ENCODE measurements around the gene LMNA.
"Not testable (repeated sequence)": the region's sequence is repeated elsewhere in the genome, so short reads cannot be mapped to it uniquely, and the experiment has no call there.

The LMNA gene

DNA sequence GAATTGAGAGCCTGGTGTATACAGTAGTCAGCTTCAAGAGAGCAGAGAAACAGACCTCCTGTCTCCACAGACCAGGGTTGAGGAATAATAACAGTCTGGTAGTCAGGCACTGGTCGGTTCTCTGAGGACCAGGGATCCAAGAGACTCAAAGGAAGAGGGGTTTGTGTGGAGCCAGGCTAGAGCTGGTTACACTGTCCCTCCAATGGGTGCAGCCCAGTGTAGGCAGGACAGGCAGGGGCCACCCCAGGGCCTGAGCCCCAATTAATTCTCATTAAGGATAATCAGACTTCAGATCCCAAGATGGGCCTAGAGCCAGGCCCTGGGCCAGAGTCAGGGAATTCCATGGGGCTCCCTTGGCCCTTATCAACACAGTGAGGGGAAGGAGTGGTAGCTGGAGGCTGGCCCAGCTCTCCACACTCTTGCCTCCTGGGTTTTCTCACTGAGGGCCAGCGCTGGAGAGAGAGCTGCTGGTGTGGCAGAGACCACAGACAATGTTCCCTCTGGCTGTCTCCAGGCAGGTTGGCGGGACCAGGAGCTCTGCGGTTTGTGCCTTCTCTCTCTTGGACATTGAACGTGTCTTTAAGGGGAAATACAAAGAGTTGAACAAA lies 48.0 kb downstream of the LMNA start:
- DNase-seq (ENCODE audit: low read depth), result no peak

DNA sequence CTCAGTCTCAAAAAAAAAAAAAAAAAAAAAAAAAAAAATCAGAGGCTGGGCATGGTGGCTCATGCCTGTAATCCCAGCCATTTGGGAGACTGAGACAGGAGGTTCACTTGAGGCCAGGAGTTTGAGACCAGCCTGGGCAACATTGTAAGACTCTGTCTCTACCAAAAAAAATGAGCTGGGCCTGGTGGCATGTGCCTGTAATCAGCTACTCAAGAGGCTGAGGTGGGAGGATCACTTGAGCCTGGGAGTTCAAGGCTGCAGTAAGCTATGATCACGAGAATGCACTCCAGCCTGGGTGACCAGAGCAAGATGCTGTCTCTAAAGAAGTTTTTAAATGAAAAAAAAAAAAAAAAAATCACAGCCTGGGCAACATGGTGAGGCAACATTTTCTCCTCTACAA lies 49.2 kb downstream of the LMNA start:
- DNase-seq (ENCODE audit: low read depth), result no peak

DNA sequence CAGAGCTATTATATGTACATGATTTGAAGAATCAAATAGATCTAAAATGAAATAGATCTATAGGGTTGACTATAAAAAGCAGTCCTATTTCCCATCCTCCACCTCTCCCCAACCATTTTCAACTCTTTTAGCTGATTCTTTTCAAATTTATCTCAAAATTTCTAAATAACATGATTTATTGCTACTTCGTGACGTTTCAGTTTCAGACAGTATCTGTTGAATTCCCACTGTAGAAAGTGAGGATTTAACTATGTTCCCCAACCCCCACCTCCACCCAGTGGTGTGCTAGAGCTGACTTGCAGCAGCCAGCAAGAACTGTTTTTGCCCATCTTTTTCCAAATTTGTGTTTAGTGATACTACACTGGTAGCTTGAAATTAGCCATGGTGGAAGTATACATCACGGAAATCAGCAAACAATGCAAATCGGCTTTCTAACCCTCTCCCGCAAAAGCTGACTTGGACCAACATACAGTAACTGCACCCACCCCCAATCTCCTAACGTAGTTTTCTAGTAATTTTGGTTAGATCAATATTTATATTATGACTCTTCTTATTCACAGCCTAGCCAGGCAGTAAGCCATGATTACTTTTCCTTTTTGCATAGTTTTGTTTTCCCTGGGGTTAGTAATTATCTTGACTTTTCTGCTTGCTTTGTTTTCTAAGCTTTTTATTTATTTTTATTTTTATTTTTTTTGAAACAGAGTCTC lies 49.8 kb downstream of the LMNA start:
- DNase-seq (ENCODE audit: low read depth), result no peak

DNA sequence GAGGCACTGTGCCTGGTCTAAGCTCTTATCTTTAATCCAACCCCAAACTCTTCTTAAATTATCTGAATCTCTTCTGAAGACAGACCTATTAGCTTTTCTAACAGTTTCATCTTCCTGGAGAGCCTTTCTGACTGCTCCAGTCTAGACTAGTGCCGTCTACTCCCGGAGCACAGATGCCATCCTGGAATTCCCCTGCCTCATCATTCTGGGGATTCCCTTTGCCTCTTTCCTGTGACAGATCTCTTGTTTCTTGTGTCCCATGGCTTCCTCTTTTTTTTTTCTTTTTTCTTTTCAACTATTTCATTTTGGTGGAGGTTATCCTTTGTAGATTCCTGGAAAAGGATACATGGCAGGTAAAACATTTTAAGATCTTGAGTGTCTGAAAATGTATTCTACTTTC lies 50.6 kb downstream of the LMNA start:
- DNase-seq (ENCODE audit: low read depth), result no peak

DNA sequence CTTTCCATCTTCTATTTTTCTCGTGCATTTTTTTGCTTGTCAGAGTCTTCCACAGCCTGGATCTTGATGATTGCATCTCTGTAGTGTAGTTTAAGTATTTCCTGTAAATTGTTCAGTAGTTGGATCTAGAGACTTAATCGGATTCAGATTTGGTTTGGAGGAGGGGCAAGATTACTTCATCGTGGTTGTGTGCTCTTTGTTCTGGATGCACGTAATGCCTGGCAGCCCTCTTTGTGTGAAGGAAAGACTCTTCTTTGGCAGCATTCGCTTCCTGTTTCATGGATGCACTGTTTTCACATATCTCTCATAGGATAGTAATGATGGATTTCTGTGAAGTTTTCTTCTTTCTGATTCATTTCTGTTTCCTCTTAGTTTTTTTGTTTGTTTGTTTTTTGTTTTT lies 53.0 kb downstream of the LMNA start:
- no peak for DNase-seq (ENCODE audit: low read depth)

DNA sequence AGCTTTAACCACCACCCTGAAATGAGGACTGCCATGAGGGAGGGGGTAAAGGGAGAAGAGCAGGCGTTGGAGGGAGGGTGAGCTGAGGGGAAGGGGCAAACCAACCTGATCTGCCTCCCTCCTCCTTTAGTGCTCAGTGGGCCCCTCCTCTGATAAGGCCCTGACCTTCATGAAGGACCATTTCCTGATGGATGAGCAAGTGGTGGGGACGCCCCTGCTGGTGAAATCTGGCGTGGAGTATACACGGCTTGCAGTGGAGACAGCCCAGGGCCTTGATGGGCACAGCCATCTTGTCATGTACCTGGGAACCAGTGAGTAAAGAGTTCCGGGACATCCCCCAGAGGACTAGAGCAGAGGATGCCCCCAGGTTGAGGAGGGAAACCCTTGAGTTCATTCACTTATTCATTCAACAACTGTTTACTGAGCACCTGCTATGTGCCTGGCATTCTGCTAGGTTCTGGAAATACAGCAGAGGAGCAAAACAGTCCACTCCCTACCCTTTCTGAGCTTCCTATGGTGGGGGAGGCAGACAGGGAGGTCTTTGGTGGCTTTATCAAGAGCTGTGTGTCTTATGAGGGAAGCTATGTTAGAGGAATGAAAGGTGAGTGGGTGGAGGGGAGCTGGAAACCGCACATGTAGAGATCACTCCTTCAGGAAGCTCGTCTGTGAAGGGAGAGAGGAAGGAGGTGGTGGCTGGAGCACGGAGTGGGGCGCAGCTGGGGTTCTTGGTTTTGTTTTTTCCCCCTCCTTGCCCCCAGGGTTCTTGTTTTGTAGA lies 58.4 kb downstream of the LMNA start:
- DNase-seq (ENCODE audit: low read depth), result no peak

DNA sequence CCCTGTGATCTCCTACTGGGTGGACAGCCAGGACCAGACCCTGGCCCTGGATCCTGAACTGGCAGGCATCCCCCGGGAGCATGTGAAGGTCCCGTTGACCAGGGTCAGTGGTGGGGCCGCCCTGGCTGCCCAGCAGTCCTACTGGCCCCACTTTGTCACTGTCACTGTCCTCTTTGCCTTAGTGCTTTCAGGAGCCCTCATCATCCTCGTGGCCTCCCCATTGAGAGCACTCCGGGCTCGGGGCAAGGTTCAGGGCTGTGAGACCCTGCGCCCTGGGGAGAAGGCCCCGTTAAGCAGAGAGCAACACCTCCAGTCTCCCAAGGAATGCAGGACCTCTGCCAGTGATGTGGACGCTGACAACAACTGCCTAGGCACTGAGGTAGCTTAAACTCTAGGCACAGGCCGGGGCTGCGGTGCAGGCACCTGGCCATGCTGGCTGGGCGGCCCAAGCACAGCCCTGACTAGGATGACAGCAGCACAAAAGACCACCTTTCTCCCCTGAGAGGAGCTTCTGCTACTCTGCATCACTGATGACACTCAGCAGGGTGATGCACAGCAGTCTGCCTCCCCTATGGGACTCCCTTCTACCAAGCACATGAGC lies 62.2 kb downstream of the LMNA start:
- DNase-seq (ENCODE audit: low read depth), result no peak

DNA sequence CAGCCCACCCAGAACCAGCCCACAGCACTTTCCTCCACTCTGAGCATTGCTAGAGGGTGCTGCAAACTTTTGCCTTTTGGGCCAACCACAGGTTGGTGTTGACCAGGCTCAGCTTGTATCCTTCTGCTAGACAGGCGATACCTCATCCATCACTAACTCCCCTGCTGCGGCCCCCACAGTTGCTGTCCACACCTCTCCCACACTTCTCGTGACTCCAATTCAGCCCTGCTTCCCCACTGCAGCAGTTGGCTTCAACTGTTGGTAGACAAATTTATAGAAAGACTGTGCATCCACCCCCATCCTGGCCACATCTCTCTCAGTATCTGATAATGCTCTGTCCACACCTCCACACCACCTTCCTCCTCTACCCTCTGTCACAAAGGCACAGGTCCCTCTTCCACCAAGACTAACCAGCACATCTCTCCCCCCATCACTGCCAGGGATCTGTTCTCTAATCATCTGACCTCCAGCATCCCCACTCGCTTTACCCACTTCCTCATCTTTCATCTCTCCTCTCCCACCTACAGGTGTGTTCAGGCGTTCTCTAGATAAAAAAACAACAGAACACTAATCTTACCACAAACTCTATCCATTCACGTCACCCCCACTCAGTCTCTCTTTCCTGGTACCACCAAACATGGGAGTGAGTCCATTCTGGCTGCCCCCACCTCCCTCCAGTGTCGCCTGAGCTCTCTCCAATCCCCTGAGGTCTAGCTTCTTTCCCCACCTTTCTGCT lies 63.6 kb downstream of the LMNA start:
- no peak for DNase-seq (ENCODE audit: low read depth)

DNA sequence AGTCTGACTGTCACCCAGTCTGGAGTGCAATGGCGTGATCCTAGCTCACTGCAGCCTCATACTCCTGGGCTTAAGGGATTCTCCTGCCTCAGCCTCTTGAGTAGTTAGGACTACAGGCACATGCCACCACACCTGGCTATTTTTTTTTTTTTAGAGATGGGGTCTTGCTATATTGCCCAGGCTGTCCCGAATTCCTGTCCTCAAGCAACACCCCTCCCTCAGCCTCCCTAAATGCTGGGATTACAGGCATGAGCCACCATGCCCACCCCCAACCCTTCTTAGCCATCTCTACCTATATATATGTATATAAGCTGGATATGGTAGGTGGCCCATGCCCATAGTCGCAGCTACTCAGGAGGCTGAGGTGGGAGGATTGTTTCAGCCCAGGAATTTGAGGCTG lies 66.0 kb downstream of the LMNA start:
- no peak for DNase-seq (ENCODE audit: low read depth)

DNA sequence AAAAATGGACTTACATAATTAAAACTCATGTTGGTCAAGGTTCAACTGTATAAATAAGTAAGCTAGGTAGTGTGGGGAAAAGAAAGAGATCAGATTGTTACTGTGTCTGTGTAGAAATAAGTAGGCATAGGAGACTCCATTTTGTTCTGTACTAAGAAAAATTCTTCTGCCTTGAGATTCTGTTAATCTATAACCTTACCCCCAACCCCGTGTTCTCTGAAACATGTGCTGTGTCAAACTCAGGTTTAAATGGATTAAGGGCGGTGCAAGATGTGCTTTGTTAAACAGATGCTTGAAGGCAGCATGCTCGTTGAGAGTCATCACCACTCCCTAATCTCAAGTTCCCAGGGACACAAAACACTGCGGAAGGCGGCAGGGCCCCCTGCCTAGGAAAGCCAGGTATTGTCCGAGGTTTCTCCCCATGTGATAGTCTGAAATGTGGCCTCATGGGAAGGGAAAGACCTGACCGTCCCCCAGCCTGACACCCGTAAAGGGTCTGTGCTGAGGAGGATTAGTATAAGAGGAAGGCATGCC lies 66.9 kb downstream of the LMNA start:
- DNase-seq (ENCODE audit: low read depth), result not testable (repeated sequence)

DNA sequence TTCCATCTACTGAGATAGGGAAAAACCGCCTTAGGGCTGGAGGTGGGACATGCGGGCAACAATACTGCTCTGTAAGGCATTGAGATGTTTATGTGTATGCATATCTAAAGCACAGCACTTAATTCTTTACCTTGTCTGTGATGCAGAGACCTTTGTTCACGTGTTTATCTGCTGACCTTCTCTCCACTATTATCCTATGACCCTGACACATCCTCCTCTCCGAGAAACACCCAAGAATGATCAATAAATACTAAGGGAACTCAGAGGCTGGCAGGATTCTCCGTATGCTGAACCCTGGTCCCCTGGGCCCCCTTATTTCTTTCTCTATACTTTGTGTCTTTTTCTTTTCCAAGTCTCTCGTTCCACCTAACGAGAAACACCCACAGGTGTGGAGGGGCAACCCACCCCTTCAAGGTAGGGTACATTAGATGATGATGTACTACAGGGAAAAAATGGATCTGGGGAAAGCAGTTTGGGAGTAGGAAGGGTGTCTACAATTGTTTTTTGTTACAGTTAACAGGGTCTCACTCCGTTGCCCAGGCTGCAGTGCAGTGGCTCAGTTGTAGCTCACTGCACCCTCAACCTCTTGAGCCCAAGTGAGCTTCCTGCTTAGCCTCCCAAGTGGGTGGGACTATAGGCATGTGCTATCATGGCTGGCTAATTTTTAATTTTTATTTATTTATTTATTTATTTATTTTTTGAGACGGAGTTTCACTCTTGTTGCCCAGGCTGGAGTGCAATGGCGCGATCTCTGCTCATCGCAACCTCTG lies 67.7 kb downstream of the LMNA start:
- not testable (repeated sequence) for DNase-seq (ENCODE audit: low read depth)

DNA sequence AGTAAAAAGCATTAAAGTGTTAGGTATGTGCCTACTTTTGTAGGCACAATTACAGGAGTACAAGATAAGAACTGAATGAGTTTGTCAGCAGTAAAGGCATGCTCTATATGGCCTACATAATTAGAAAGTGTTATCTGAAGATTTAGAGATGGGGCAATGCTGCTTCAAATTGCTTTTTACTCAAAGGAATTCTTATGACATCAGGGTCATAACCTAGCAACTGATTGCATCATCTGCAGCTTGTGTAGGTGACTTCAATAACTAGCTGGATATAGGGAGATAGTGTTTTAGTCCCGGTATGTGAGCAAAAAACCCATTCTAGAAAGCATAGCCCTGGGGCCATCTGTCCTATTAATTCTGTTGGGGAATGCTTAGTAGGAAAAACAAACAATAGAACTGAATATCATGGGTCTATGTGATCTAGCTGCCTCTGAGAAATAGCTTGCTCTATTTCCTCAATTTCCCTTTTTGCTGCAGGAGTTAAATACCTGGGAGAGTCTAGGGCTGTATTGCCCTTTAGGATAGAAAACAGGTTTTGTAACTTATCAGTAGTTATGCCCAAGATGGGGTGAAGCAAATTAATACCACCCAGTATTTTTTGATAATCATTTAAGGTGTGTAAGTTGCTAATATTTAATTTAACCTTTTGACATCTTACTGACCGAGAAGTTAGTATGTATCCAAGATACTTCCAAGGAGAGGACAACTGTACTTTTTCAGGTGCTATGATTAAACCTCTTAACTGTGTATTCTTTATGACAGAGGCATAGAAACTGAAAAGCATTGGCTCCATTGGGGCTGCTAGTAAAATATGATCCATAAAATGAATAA lies 72.1 kb downstream of the LMNA start:
- DNase-seq (ENCODE audit: low read depth), result not testable (repeated sequence)

Data from activated gamma-delta T cell treated with anti-CD3 and anti-CD28 coated beads, Interleukin-2, amount 50 U/mL, for 16 hours (primary cell).